ENCODE results near the gene FLNA. TPM values are rescaled to one million over a fixed set of nuclear protein-coding genes. Genes with fewer than 3 reads are reported as not detected.

The FLNA gene
- total and polyA plus RNA-seq, 7 experiments from 2014 or later = 96.0 to 1,423 (median 462) TPM

DNA sequence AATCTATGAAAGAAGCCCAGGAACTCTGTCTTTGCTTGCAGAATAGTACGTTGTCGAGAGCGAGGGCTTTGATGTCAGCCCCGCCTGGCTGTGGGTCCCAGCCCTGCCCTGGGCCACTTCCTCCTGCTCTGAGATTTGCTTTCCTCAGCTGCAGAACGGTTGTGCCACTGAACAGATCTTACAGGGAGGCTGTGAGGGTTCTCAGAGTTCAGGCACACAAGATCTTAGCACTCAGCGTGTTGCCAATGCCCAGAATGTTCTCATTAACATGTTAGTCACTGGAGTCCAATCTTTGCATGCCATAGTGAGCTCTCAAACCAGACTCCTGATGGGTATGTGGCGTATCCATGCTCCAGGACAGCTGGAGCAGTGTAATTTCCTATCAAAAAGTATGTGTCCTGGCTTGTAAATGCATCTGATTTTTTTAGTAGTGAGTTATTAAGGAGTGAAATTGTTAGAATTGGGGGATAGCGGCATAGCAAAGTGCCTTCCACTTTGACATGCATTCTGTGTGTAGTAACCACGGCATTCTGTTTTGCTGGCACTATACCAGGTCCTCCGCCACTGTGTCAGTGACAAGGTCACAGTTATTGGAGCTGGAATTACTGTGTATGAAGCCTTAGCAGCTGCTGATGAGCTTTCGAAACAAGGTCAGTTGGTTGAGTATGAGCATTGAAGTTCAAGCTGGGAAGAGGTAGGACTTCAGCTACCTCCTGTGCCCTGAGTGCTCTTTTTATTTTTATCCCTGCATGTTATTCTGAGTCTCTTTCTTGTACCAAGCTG, 47.2 kb downstream of the FLNA start:
- Mint-ChIP-seq H3K27me3 (no peaks in the 10 kb centered on the region), H3K9me3 (no peaks in the 10 kb centered on the region), H3K4me3 (peak overlapping the region; percentile 61 to 85 (median 79)), H3K27ac (peak overlapping the region; percentile 71 to 93 (median 90)), H3K36me3 (no peaks in the 10 kb centered on the region), H3K4me1 (peaks cover 16 to 63% (median 50%) of the 10 kb centered on the region in 7 donors)
- CTCF ChIA-PET = interaction anchor here (0.7 to 3.2 kb wide), 4 partner anchors 10 to 235 kb away, joined by 3 to 13 read pairs (median 4); no protein-coding TSS in a partner anchor
- Histone ChIP-seq H3K9me3 (ENCODE audit: control insufficient read depth in 2 of 3, low read length in 3 of 3) (no peaks in the 10 kb centered on the region), H3K36me3 (ENCODE audit: control insufficient read depth in 2 of 3, insufficient read depth in 3 of 3, low read length in 3 of 3) (no peaks in the 10 kb centered on the region), H3K27me3 (ENCODE audit: control insufficient read depth in 2 of 2, insufficient read depth in 2 of 2, low read length in 2 of 2) (no peaks in the 10 kb centered on the region), H3K4me1 (ENCODE audit: control insufficient read depth in 2 of 2, insufficient read depth in 2 of 2, low read length in 2 of 2) (peaks cover 26 to 42% of the 10 kb centered on the region in 2 donors), H3K27ac (ENCODE audit: low read depth, low read length) (peak overlapping the region; percentile 62), H3K4me3 (ENCODE audit: low read length) (peak overlapping the region; percentile 42)
- POLR2A ChIA-PET = interaction anchor here (0.6 to 3.2 kb wide), 12 partner anchors 7 to 399 kb away, joined by 3 to 22 read pairs (median 4); partner anchors contain the start of genes HCFC1 and RPL10
- intact Hi-C loops (cut with micrococcal nuclease) = loop anchor here in 1 of 2 donors (2.0 kb wide), 1 partner anchor 42 kb away; no protein-coding TSS in a partner anchor
- ATAC-seq = peak; percentile 94
- DNase-seq = peak in 7 of 9 donors; percentile 54 to 71 (median 64)

DNA sequence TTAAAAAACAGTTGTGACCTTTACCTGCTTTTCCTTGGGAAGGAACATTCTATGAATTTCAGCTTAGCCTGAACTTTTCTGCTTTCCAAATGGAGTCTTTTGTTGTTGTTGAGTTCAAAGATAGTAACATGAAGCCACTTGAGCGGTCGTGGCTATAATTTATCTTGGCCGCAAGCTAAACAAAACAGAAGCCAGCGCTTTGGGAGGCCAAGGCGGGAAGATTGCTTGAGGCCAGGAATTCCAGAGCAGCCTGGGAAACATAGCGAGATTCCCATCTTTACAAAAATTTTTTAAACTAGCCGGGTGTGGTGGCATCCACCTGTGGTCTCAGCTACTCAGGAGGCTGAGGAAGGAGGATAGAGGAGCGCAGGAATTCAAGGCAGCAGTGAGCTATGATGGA, 48.9 kb downstream of the FLNA start:
- intact Hi-C loops (cut with micrococcal nuclease) = no loop called here
- no peaks in the 10 kb centered on the region for H3K9me3 ChIP-seq (ENCODE audit: control insufficient read depth in 2 of 3, low read length in 3 of 3)
- peaks cover 26 to 46% of the 10 kb centered on the region in 2 donors for H3K4me1 ChIP-seq (ENCODE audit: control insufficient read depth in 2 of 2, insufficient read depth in 2 of 2, low read length in 2 of 2)
- no peaks in the 10 kb centered on the region for H3K27me3 ChIP-seq (ENCODE audit: control insufficient read depth in 2 of 2, insufficient read depth in 2 of 2, low read length in 2 of 2)
- peak overlapping the region; percentile 62 for H3K27ac ChIP-seq (ENCODE audit: low read depth, low read length)
- no peak overlapping the region for H3K4me3 ChIP-seq (ENCODE audit: low read length)
- no peaks in the 10 kb centered on the region for H3K36me3 Mint-ChIP-seq
- H3K9me3 Mint-ChIP-seq = no peaks in the 10 kb centered on the region
- H3K4me1 Mint-ChIP-seq = peaks cover 22 to 71% (median 59%) of the 10 kb centered on the region in 7 donors
- no peak for DNase-seq
- H3K27me3 Mint-ChIP-seq = no peaks in the 10 kb centered on the region
- no peaks in the 10 kb centered on the region for H3K36me3 ChIP-seq (ENCODE audit: control insufficient read depth in 2 of 3, insufficient read depth in 3 of 3, low read length in 3 of 3)
- no peak for ATAC-seq
- CTCF ChIA-PET = interaction anchor here (1.3 to 3.2 kb wide), 2 partner anchors 8 to 48 kb away, joined by 4 to 13 read pairs; no protein-coding TSS in a partner anchor
- H3K27ac Mint-ChIP-seq = peak overlapping the region in 7 of 9 donors; percentile 86 to 93 (median 90)
- H3K4me3 Mint-ChIP-seq = peak overlapping the region in 2 of 10 donors; percentile 7 to 31
- POLR2A ChIA-PET = interaction anchor here (1.1 to 3.2 kb wide), 4 partner anchors 8 to 73 kb away, joined by 4 to 22 read pairs (median 19); partner anchors contain the start of gene RPL10

DNA sequence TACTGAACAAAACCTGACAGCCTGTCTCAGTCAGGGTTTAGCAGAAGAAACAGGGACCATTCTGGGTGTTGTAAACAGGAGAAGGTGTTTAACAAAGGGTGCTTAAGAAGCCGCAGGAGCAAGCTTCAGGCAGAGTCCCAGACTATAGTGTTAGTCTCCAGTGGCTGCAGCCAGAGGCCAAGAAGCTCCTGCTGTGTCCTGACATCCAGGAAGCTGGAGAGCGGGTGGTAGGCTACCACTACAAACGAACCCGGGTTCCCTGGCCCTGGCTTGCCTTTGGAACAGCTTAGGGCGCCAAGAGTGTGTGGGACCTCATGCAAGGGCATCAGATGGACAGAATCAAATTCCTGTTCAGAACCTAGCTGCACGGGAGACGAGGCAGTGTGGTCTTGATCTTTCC, 50.9 kb downstream of the FLNA start:
- Histone ChIP-seq H3K27me3 (ENCODE audit: control insufficient read depth in 2 of 2, insufficient read depth in 2 of 2, low read length in 2 of 2) (no peaks in the 10 kb centered on the region), H3K4me1 (ENCODE audit: control insufficient read depth in 2 of 2, insufficient read depth in 2 of 2, low read length in 2 of 2) (peaks cover 26 to 37% of the 10 kb centered on the region in 2 donors), H3K9me3 (ENCODE audit: control insufficient read depth in 2 of 3, low read length in 3 of 3) (no peaks in the 10 kb centered on the region), H3K4me3 (ENCODE audit: low read length) (no peak overlapping the region), H3K27ac (ENCODE audit: low read depth, low read length) (no peak overlapping the region), H3K36me3 (ENCODE audit: control insufficient read depth in 2 of 3, insufficient read depth in 3 of 3, low read length in 3 of 3) (no peaks in the 10 kb centered on the region)
- CTCF ChIA-PET = interaction anchor here (1.7 kb wide), 1 partner anchor 10 kb away, joined by 3 read pairs; no protein-coding TSS in a partner anchor
- intact Hi-C loops (cut with micrococcal nuclease) = no loop called here
- H3K9me3 Mint-ChIP-seq = no peaks in the 10 kb centered on the region
- no peaks in the 10 kb centered on the region for H3K27me3 Mint-ChIP-seq
- DNase-seq = no peak
- H3K36me3 Mint-ChIP-seq = no peaks in the 10 kb centered on the region
- H3K27ac Mint-ChIP-seq = no peak overlapping the region
- peaks cover 19 to 61% (median 51%) of the 10 kb centered on the region in 7 donors for H3K4me1 Mint-ChIP-seq
- POLR2A ChIA-PET = no interaction called here
- no peak for ATAC-seq
- no peak overlapping the region for H3K4me3 Mint-ChIP-seq

- Mint-ChIP-seq H3K9me3 (no peaks in the 10 kb centered on the region), H3K36me3 (no peaks in the 10 kb centered on the region), H3K27ac (peak overlapping the region in 1 of 9 donors; percentile 21), H3K4me3 (no peak overlapping the region), H3K4me1 (peaks cover 17 to 54% (median 47%) of the 10 kb centered on the region in 7 donors), H3K27me3 (no peaks in the 10 kb centered on the region)
- Histone ChIP-seq H3K4me1 (ENCODE audit: control insufficient read depth in 2 of 2, insufficient read depth in 2 of 2, low read length in 2 of 2) (peaks cover 25 to 31% of the 10 kb centered on the region in 2 donors), H3K27me3 (ENCODE audit: control insufficient read depth in 2 of 2, insufficient read depth in 2 of 2, low read length in 2 of 2) (no peaks in the 10 kb centered on the region), H3K36me3 (ENCODE audit: control insufficient read depth in 2 of 3, insufficient read depth in 3 of 3, low read length in 3 of 3) (no peaks in the 10 kb centered on the region), H3K9me3 (ENCODE audit: control insufficient read depth in 2 of 3, low read length in 3 of 3) (no peaks in the 10 kb centered on the region), H3K4me3 (ENCODE audit: low read length) (no peak overlapping the region), H3K27ac (ENCODE audit: low read depth, low read length) (no peak overlapping the region)
- ATAC-seq = no peak
- intact Hi-C loops (cut with micrococcal nuclease) = no loop called here
- ChIA-PET CTCF (interaction anchor here (0.7 to 1.7 kb wide), 4 partner anchors 11 to 213 kb away, joined by 3 to 4 read pairs (median 3); partner anchors contain the start of gene FLNA), POLR2A (interaction anchor here (1.0 kb wide), 1 partner anchor 51 kb away, joined by 3 read pairs; no protein-coding TSS in a partner anchor)
- DNase-seq = no peak
Observed at GRCh38 chrX:154322890-154323289, 51.5 kb downstream of the FLNA start.

DNA sequence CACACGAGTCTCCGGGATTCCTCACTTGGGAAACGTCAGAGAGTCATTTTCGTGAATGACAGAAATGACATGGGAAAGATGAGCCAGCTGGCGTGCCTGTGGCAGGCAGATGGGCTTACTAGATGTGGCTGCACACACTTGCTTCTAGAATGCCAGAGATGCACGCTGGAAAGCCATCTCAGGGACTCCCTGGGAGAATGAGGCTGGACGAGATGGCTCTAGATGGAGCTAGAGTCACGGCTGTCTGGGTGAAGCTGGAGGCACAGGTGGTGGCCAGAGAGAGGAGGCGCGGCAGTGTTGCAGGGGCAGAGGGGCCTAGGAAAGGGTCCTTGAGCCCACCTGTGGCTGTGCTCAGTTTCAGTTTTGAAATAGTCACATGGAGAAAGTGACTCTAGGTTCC, 52.8 kb downstream of the FLNA start:
- Mint-ChIP-seq H3K27ac (peak overlapping the region in 6 of 9 donors; percentile 41 to 76 (median 60)), H3K4me3 (peak overlapping the region; percentile 18 to 57 (median 32)), H3K9me3 (no peaks in the 10 kb centered on the region), H3K4me1 (peaks cover 14 to 49% (median 42%) of the 10 kb centered on the region in 7 donors), H3K27me3 (no peaks in the 10 kb centered on the region), H3K36me3 (no peaks in the 10 kb centered on the region)
- ATAC-seq (no peak), DNase-seq (peak in 1 of 9 donors; percentile 24)
- Histone ChIP-seq H3K27me3 (ENCODE audit: control insufficient read depth in 2 of 2, insufficient read depth in 2 of 2, low read length in 2 of 2) (no peaks in the 10 kb centered on the region), H3K36me3 (ENCODE audit: control insufficient read depth in 2 of 3, insufficient read depth in 3 of 3, low read length in 3 of 3) (no peaks in the 10 kb centered on the region), H3K4me1 (ENCODE audit: control insufficient read depth in 2 of 2, insufficient read depth in 2 of 2, low read length in 2 of 2) (peaks cover 18 to 20% of the 10 kb centered on the region in 2 donors), H3K9me3 (ENCODE audit: control insufficient read depth in 2 of 3, low read length in 3 of 3) (no peaks in the 10 kb centered on the region), H3K4me3 (ENCODE audit: low read length) (no peak overlapping the region), H3K27ac (ENCODE audit: low read depth, low read length) (no peak overlapping the region)
- CTCF ChIA-PET = interaction anchor here (1.0 to 1.4 kb wide), 2 partner anchors 54 to 214 kb away, joined by 3 to 4 read pairs; no protein-coding TSS in a partner anchor
- intact Hi-C loops (cut with micrococcal nuclease) = no loop called here
- POLR2A ChIA-PET = no interaction called here

- H3K27ac ChIP-seq (ENCODE audit: low read depth, low read length) = no peak overlapping the region
- Mint-ChIP-seq H3K36me3 (no peaks in the 10 kb centered on the region), H3K9me3 (no peaks in the 10 kb centered on the region), H3K4me1 (peaks cover 12 to 45% (median 37%) of the 10 kb centered on the region in 7 donors), H3K27me3 (no peaks in the 10 kb centered on the region), H3K4me3 (peak overlapping the region in 8 of 10 donors; percentile 19 to 57 (median 42)), H3K27ac (peak overlapping the region in 2 of 9 donors; percentile 44 to 75)
- no peaks in the 10 kb centered on the region for H3K9me3 ChIP-seq (ENCODE audit: control insufficient read depth in 2 of 3, low read length in 3 of 3)
- no peak for DNase-seq
- CTCF ChIA-PET = no interaction called here
- no peak for ATAC-seq
- POLR2A ChIA-PET = no interaction called here
- peaks cover 14 to 16% of the 10 kb centered on the region in 2 donors for H3K4me1 ChIP-seq (ENCODE audit: control insufficient read depth in 2 of 2, insufficient read depth in 2 of 2, low read length in 2 of 2)
- no peaks in the 10 kb centered on the region for H3K36me3 ChIP-seq (ENCODE audit: control insufficient read depth in 2 of 3, insufficient read depth in 3 of 3, low read length in 3 of 3)
- intact Hi-C loops (cut with micrococcal nuclease) = no loop called here
- H3K27me3 ChIP-seq (ENCODE audit: control insufficient read depth in 2 of 2, insufficient read depth in 2 of 2, low read length in 2 of 2) = no peaks in the 10 kb centered on the region
- H3K4me3 ChIP-seq (ENCODE audit: low read length) = no peak overlapping the region
Observed at GRCh38 chrX:154321152-154321551, 53.3 kb downstream of the FLNA start.
